Gastrocnemius medialis (tissue), 4 donors: ENCODE measurements around the gene PLEKHG3. TPM values are rescaled to one million over a fixed set of nuclear protein-coding genes. Genes with fewer than 3 reads are reported as not detected.

Experiments
- ATAC-seq, 2 donors: fragments of 150-250 bp; one replicate each; pipeline ENCODE4 v1.9.1; 2016
- DNase-seq, 2 donors: peaks; one replicate each; pipeline ENCODE4 v3.0.0-alpha.2; 2019
- H3K27ac ChIP-seq, 4 donors: fragments of 200-600 bp; sonication (generic); 1 replicate in 1 of 4; 2 replicates in 3 of 4; pipeline ENCODE4 v1.5.1; 2016 to 2018; ENCODE audit warnings: mild to moderate bottlenecking in 2 of 4, moderate library complexity in 1 of 4
- H3K27me3 ChIP-seq, 3 donors: fragments of 200-600 bp; sonication (generic) in 2 of 3; 1 replicate in 1 of 3; 2 replicates in 2 of 3; pipeline versions ENCODE4 v1.5.1 to v1.6.0; 2016 to 2019; ENCODE audit warnings: mild to moderate bottlenecking in 1 of 3, moderate library complexity in 1 of 3
- H3K36me3 ChIP-seq, 2 donors: fragments of 200-600 bp; sonication (generic) in 1 of 2; one replicate each; pipeline ENCODE4 v1.5.1; 2017 to 2018
- H3K4me1 ChIP-seq, 2 donors: fragments of 200-600 bp; sonication (generic) in 1 of 2; one replicate each; pipeline ENCODE4 v1.5.1; 2016 to 2017; ENCODE audit warnings: mild to moderate bottlenecking in 2 of 2
- H3K4me3 ChIP-seq, 4 donors: fragments of 200-600 bp; sonication (generic) in 3 of 4; 1 replicate in 1 of 4; 2 replicates in 3 of 4; pipeline ENCODE4 v1.5.1; 2016 to 2019; ENCODE audit warnings: mild to moderate bottlenecking in 2 of 4
- H3K9me3 ChIP-seq, 3 donors: fragments of 200-600 bp; sonication (generic) in 2 of 3; 1 replicate in 1 of 3; 2 replicates in 2 of 3; pipeline ENCODE4 v1.5.1; 2016 to 2019
- POLR2A ChIP-seq, 2 donors: fragments of 450-650 bp; IDR thresholded peaks; one replicate each; pipeline ENCODE4 v1.6.1; 2017; ENCODE audit warnings: antibody characterized with exemption in 2 of 2, mild to moderate bottlenecking in 2 of 2, moderate library complexity in 2 of 2
- in situ Hi-C, 4 donors: fragments of 200-750 bp; cut with MboI; loops; one replicate each; pipeline versions ENCODE4 v1.15.0 to v1.8.0; 2017; ENCODE audit warnings: low sequenced_read_pairs in 4 of 4
- intact Hi-C: fragments of 100-400 bp; cut with DNase I; formaldehyde crosslinking; loops from one replicate; pipeline ENCODE4 v1.15.1; 2023; ENCODE audit warnings: low total_unique reads
- total RNA-seq, 4 donors: library from RNA; depleted of rRNA; stranded (reverse); fragments of >200 nt; gene quantifications; one replicate each; pipeline versions ENCODE4 v1.1.0 to v1.2.3, GENCODE V29; 2016
- TF ChIP-seq, protein P1 (sequence below), 5 experiments: fragments of 450-650 bp in 3 of 5; fragments of 200-600 bp in 2 of 5; sonication (generic) in 2 of 5; IDR thresholded peaks in 4 of 5; conservative IDR thresholded peaks in 1 of 5; 1 replicate in 4 of 5; 2 replicates in 1 of 5; pipeline ENCODE4 v1.5.1; 2016 to 2019; ENCODE audit warnings: antibody characterized with exemption in 5 of 5, mild to moderate bottlenecking in 3 of 5, moderate library complexity in 3 of 5

The PLEKHG3 gene
- total RNA-seq, 4 donors from 2014 or later, result 8.8 to 18.8 (median 14.5) TPM

DNA sequence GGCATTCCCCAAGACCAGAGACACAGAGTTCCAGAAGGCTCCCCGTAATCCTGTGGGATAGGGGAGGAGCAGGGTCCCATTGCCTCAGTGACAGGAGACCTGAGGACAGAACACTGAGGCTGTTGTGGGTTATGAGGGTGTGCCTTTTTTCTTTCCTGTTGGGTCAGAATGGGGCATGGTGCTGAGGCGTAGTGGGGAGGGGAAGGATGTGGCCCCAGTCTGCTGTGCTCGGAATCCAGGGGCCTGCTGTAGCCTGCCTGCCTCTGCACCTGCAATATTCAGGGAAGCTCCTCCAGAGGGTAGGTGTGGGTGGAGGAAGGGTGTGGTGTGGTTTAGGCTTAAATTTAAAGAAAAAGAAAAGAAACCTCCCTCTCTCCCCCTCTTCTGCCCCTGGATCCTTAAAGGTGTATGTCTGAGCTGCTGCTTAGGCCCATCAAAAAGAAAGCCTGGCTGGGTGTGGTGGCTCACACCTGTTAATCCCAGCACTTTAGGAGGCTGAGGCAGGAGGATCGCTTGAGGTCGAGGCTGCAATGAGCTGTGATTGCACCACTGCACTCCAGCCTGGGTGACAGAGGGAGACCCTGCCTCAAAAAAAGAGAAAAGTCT lies 18.7 kb downstream of the PLEKHG3 start:
- TF ChIP-seq, protein P1, sequence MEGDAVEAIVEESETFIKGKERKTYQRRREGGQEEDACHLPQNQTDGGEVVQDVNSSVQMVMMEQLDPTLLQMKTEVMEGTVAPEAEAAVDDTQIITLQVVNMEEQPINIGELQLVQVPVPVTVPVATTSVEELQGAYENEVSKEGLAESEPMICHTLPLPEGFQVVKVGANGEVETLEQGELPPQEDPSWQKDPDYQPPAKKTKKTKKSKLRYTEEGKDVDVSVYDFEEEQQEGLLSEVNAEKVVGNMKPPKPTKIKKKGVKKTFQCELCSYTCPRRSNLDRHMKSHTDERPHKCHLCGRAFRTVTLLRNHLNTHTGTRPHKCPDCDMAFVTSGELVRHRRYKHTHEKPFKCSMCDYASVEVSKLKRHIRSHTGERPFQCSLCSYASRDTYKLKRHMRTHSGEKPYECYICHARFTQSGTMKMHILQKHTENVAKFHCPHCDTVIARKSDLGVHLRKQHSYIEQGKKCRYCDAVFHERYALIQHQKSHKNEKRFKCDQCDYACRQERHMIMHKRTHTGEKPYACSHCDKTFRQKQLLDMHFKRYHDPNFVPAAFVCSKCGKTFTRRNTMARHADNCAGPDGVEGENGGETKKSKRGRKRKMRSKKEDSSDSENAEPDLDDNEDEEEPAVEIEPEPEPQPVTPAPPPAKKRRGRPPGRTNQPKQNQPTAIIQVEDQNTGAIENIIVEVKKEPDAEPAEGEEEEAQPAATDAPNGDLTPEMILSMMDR (IDR thresholded peaks at IDR 0.05 in 4 of 5, conservative IDR thresholded peaks at IDR 0.05 in 1 of 5), result no peak
- TF ChIP-seq POLR2A (IDR thresholded peaks at IDR 0.05), result no peak
- DNase-seq (peak in 1 of 2 donors; percentile 9), ATAC-seq (no peak)
- Histone ChIP-seq H3K9me3 (no peaks in the 10 kb centered on the region), H3K4me3 (no peak overlapping the region), H3K27ac (peak overlapping the region; percentile 61 to 70 (median 67)), H3K4me1 (peaks cover 4 to 15% of the 10 kb centered on the region in 2 donors), H3K27me3 (no peaks in the 10 kb centered on the region), H3K36me3 (no peaks in the 10 kb centered on the region)
- in situ Hi-C loops, result no loop called here
- intact Hi-C loops, result no loop called here

DNA sequence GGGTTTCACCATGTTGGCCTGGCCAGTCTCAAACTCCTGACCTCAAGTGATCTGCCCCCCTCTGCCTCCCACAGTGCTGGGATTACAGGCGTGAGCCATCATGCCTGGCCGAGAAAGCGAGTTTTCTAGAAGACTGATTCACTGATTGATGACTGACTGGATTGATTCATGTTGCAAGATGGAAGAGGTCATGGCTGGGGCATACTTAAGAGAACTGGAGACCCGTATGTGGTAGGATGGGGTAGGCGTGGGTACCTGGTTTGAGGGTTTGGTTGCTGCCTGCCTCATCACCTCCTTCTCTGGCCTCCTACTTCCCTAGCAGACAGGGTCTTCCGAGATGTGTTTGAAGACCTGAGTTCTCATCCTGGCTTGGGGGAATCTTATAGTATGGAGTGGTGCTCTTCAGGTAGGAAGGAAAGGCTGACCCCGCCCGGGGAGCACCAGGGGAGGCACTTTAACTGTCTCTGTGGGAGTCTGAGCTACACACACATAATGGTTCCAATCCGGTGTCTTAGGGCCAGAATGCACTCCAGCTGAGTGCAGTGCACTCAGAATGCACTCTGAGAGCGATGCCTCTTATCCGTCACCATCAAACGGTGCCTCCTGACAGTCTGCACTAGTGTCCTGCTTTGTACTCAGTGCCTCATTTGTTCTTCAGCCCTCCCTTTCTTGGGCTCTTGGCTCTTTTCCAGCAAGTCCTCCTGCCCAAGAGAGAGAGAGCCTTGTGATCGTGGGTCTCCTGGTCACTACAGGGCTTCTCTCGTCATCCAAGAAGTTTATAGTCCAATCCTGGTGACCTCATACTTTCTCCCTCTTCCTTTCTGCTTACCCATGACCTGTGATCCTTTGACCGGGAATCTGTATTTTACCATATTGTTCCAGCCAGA lies 19.7 kb downstream of the PLEKHG3 start:
- Histone ChIP-seq H3K27me3 (no peaks in the 10 kb centered on the region), H3K4me3 (no peak overlapping the region), H3K9me3 (no peaks in the 10 kb centered on the region), H3K36me3 (no peaks in the 10 kb centered on the region), H3K27ac (peak overlapping the region; percentile 40 to 70 (median 67)), H3K4me1 (peaks cover 3 to 10% of the 10 kb centered on the region in 2 donors)
- ATAC-seq, result peak in 1 of 2 donors; percentile 21
- peak in 1 of 2 donors; percentile 11 for DNase-seq
- intact Hi-C loops (no loop called here), in situ Hi-C loops (no loop called here)
- TF ChIP-seq, protein P1 (IDR thresholded peaks at IDR 0.05 in 4 of 5, conservative IDR thresholded peaks at IDR 0.05 in 1 of 5), result no peak
- TF ChIP-seq POLR2A (IDR thresholded peaks at IDR 0.05), result no peak

DNA sequence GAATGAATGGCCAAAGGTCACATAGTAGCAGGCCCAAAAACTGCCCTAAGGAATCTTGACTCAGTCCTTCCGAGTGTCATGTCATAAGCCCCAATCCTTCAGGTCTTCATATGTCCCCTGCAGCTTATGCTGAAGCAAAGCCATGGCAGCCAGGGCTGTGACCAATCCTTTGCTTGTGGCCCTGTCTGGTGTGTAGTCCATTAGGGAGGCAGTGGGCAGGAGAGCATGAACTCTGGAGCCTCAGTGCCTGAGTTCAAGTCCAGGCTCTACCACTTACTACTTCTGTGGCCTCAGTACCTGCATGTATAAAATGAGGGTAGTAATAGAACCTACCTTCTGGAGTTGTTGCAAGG lies 20.3 kb downstream of the PLEKHG3 start:
- Histone ChIP-seq H3K36me3 (no peaks in the 10 kb centered on the region), H3K27ac (peak overlapping the region; percentile 5 to 70 (median 48)), H3K4me3 (no peak overlapping the region), H3K9me3 (no peaks in the 10 kb centered on the region), H3K27me3 (no peaks in the 10 kb centered on the region), H3K4me1 (peaks cover 3 to 10% of the 10 kb centered on the region in 2 donors)
- ATAC-seq (no peak), DNase-seq (peak in 1 of 2 donors; percentile 8)
- no peak for TF ChIP-seq POLR2A (IDR thresholded peaks at IDR 0.05)
- TF ChIP-seq, protein P1 (IDR thresholded peaks at IDR 0.05 in 4 of 5, conservative IDR thresholded peaks at IDR 0.05 in 1 of 5), result no peak
- intact Hi-C loops (no loop called here), in situ Hi-C loops (no loop called here)

DNA sequence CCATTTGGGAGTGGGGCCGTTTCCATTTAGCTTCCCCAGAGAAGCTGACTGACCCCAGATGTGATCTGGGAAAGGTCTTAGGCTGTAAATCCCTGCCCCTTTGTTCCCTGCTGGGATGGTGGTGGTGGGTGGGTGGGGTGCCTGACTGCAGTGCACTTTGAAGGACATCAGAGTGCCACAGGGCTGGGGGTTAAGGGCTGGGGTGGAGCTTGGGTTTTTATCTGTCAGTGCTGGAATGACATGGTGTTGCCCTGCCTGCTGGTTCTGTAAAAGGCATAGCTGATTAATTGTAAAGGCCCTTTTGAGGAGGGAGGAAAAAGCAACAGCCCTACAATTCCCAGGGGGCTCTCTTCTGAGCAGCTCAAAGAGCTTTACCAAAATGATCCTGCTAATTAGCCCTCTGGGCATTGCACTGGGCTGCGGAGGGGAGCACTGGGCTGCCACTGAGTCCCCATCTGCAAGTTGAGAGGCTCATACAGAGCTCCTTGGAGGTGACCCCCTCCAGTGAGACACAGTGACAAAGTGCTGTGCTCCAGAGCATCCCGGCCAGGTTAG lies 21.1 kb downstream of the PLEKHG3 start:
- H3K4me1 ChIP-seq, result peaks cover 3 to 7% of the 10 kb centered on the region in 2 donors
- no peak for TF ChIP-seq POLR2A (IDR thresholded peaks at IDR 0.05)
- TF ChIP-seq, protein P1 (IDR thresholded peaks at IDR 0.05 in 4 of 5, conservative IDR thresholded peaks at IDR 0.05 in 1 of 5), result no peak
- no peak overlapping the region for H3K4me3 ChIP-seq
- H3K9me3 ChIP-seq, result no peaks in the 10 kb centered on the region
- intact Hi-C loops (no loop called here), in situ Hi-C loops (no loop called here)
- peak overlapping the region in 3 of 4 donors; percentile 24 to 70 (median 44) for H3K27ac ChIP-seq
- ATAC-seq (no peak), DNase-seq (peak in 1 of 2 donors; percentile 9)
- no peaks in the 10 kb centered on the region for H3K27me3 ChIP-seq
- H3K36me3 ChIP-seq, result no peaks in the 10 kb centered on the region
